Superior temporal gyrus (tissue), 1 donor: ENCODE data around the gene CLEC18A.
"Not testable (repeated sequence)": the region's sequence is repeated elsewhere in the genome, so short reads cannot be mapped to it uniquely, and the experiment has no call there.

Source experiments
- DNase-seq: peaks from one replicate; pipeline ENCODE4 v3.0.0-alpha.2; 2016; ENCODE audit errors: extremely low spot score

The CLEC18A gene

GRCh38 chr16:69951017-69951671, at the start of gene CLEC18A:
CLEC18A (plus strand) TSS chr16:69951334; CDS start chr16:69951367, 33 bp downstream.
- DNase-seq: not testable (repeated sequence)

- no peak for DNase-seq
Observed at GRCh38 chr16:69903865-69904415, 47.2 kb upstream of the CLEC18A start.

GRCh38 chr16:69904495-69905170, 46.5 kb upstream of the CLEC18A start:
- no peak for DNase-seq

- DNase-seq: no peak
Observed at GRCh38 chr16:69905171-69905555, 46.0 kb upstream of the CLEC18A start.

GRCh38 chr16:69906838-69907401, 44.2 kb upstream of the CLEC18A start:
- no peak for DNase-seq

- DNase-seq: no peak
Observed at GRCh38 chr16:69909043-69909442, 42.1 kb upstream of the CLEC18A start.

GRCh38 chr16:69909760-69910159, 41.4 kb upstream of the CLEC18A start:
- DNase-seq: no peak

- DNase-seq: no peak
Observed at GRCh38 chr16:69910964-69911363, 40.2 kb upstream of the CLEC18A start.

GRCh38 chr16:69916462-69916861, 34.7 kb upstream of the CLEC18A start:
- DNase-seq: no peak

GRCh38 chr16:69917311-69917710, 33.8 kb upstream of the CLEC18A start:
- DNase-seq: no peak

GRCh38 chr16:69917739-69918138, 33.4 kb upstream of the CLEC18A start:
- no peak for DNase-seq

- DNase-seq: no peak
Observed at GRCh38 chr16:69918241-69918640, 32.9 kb upstream of the CLEC18A start.

- DNase-seq: peak; percentile 42
Observed at GRCh38 chr16:69921127-69921526, 30.0 kb upstream of the CLEC18A start.

- no peak for DNase-seq
Observed at GRCh38 chr16:69922200-69922599, 28.9 kb upstream of the CLEC18A start.

GRCh38 chr16:69924041-69924775, 26.9 kb upstream of the CLEC18A start:
- DNase-seq: no peak

GRCh38 chr16:69924777-69925191, 26.4 kb upstream of the CLEC18A start:
- no peak for DNase-seq

GRCh38 chr16:69925311-69925710, 25.8 kb upstream of the CLEC18A start:
- DNase-seq: no peak

- peak; percentile 39 for DNase-seq
Observed at GRCh38 chr16:69926241-69926640, 24.9 kb upstream of the CLEC18A start.

- DNase-seq: peak; percentile 40
Observed at GRCh38 chr16:69927056-69927757, 23.9 kb upstream of the CLEC18A start.

GRCh38 chr16:69928856-69929400, 22.2 kb upstream of the CLEC18A start:
- no peak for DNase-seq

GRCh38 chr16:69929480-69929879, 21.7 kb upstream of the CLEC18A start:
- DNase-seq: no peak
